Measurements from ENCODE around the gene NXNL1.

Gene NXNL1

GRCh38 chr19:17406046-17406886 lies 54.5 kb downstream of the NXNL1 start:
- no peak for TF ChIP-seq ZFX (IDR thresholded peaks at IDR 0.05)
- TF ChIP-seq CTCF (conservative IDR thresholded peaks at IDR 0.05), result no peak
- H3K27ac ChIP-seq, result no peak overlapping the region

Data from C4-2B (cell line).